ENCODE measurements around the gene SLIT3. TPM values are rescaled to one million over a fixed set of nuclear protein-coding genes. Genes with fewer than 3 reads are reported as not detected.

The SLIT3 gene
- total and polyA plus RNA-seq, 4 donors = 4.6 to 48.5 (median 19.8) TPM

DNA sequence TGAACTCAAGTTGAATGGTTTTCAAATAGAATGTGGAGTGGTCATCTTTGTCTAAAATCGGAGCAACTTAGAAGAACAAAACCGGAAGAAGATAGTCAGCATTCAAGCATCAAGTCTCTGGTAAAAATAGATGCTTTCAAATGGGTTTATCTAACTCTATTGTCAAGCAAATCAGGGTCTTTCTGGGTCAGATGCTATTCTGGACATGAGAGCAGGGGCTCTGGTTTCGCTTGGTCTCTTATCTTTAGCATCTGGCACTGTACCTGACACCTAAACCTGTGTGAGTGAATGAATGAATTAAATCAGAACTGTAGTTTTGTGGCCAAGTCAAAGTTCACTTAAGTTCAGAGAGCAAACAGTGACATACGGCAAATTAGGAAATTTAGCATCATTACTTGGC, 173.5 kb downstream of the SLIT3 start:
- Histone ChIP-seq H3K4me3 (no peak overlapping the region), H3K9me3 (ENCODE audit: control insufficient read depth in 4 of 4, insufficient read depth in 3 of 4, low read length in 3 of 4) (peaks cover 0 to 3% (median 0%) of the 10 kb centered on the region in 4 donors), H3K4me1 (ENCODE audit: control insufficient read depth in 5 of 5, insufficient read depth in 5 of 5, low read length in 5 of 5) (peaks cover 2 to 17% (median 7%) of the 10 kb centered on the region in 5 donors), H3K36me3 (ENCODE audit: control insufficient read depth in 4 of 4, insufficient read depth in 4 of 4, low read length in 4 of 4) (no peaks in the 10 kb centered on the region), H3K9ac (ENCODE audit: insufficient read depth in 1 of 2, low read length in 2 of 2) (no peak overlapping the region), H3K27me3 (ENCODE audit: control insufficient read depth in 3 of 3, insufficient read depth in 3 of 3, low read length in 2 of 3) (no peaks in the 10 kb centered on the region), H3K27ac (ENCODE audit: low read depth in 1 of 2, low read length in 1 of 2) (no peak overlapping the region)
- DNase-seq (no peak), ATAC-seq (ENCODE audit: insufficient read depth, low FRiP score) (no peak)
- 74 to 79% methylated on average over 4 of the region's 4 CpGs for WGBS, 2 donors
- TF ChIP-seq CTCF (IDR thresholded peaks at IDR 0.05; ENCODE audit: control extremely low read depth, extremely low read depth) = no peak

- WGBS, 2 donors = 45 to 91% methylated on average over 3 of the region's 3 CpGs
- no peaks in the 10 kb centered on the region for H3K27me3 ChIP-seq (ENCODE audit: control insufficient read depth in 3 of 3, insufficient read depth in 3 of 3, low read length in 2 of 3)
- H3K9ac ChIP-seq (ENCODE audit: insufficient read depth in 1 of 2, low read length in 2 of 2) = no peak overlapping the region
- peaks cover 0 to 3% (median 0%) of the 10 kb centered on the region in 4 donors for H3K9me3 ChIP-seq (ENCODE audit: control insufficient read depth in 4 of 4, insufficient read depth in 3 of 4, low read length in 3 of 4)
- peaks cover 0 to 17% (median 2%) of the 10 kb centered on the region in 5 donors for H3K4me1 ChIP-seq (ENCODE audit: control insufficient read depth in 5 of 5, insufficient read depth in 5 of 5, low read length in 5 of 5)
- TF ChIP-seq CTCF (IDR thresholded peaks at IDR 0.05; ENCODE audit: control extremely low read depth, extremely low read depth) = no peak
- H3K4me3 ChIP-seq = no peak overlapping the region
- no peak overlapping the region for H3K27ac ChIP-seq (ENCODE audit: low read depth in 1 of 2, low read length in 1 of 2)
- no peak for ATAC-seq (ENCODE audit: insufficient read depth, low FRiP score)
- no peaks in the 10 kb centered on the region for H3K36me3 ChIP-seq (ENCODE audit: control insufficient read depth in 4 of 4, insufficient read depth in 4 of 4, low read length in 4 of 4)
- no peak for DNase-seq
These were observed 174.4 kb downstream of the SLIT3 start for GRCh38 chr5:169126481-169127021.

DNA sequence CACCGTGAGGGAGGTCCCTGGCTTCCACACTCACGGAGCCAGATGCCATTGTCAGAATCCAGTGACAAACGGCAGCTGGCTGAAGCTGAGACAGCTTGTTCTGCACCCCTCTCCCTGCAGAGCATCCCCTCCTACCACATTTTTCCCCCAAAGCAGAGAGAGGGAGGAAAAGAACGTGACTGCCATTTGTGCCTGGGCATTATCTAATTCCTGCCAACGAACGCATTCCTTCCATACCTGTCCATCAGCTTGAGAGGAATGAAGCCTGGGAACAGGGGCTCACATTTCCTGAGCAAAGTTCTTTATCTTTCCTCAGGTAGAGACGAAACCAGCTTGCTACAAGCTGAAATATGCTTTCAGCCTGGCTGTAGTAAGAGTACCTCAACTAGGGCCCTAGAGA, 175.4 kb downstream of the SLIT3 start:
- ATAC-seq (ENCODE audit: insufficient read depth, low FRiP score) = no peak
- no peaks in the 10 kb centered on the region for H3K36me3 ChIP-seq (ENCODE audit: control insufficient read depth in 4 of 4, insufficient read depth in 4 of 4, low read length in 4 of 4)

More for the DNA sequence above, 175.4 kb downstream of the SLIT3 start:
- Histone ChIP-seq H3K9ac (ENCODE audit: insufficient read depth in 1 of 2, low read length in 2 of 2) (no peak overlapping the region), H3K27ac (ENCODE audit: low read depth in 1 of 2, low read length in 1 of 2) (no peak overlapping the region), H3K9me3 (ENCODE audit: control insufficient read depth in 4 of 4, insufficient read depth in 3 of 4, low read length in 3 of 4) (peaks cover 0 to 3% (median 0%) of the 10 kb centered on the region in 4 donors), H3K4me3 (no peak overlapping the region), H3K4me1 (ENCODE audit: control insufficient read depth in 5 of 5, insufficient read depth in 5 of 5, low read length in 5 of 5) (peaks cover 0 to 17% (median 2%) of the 10 kb centered on the region in 5 donors), H3K27me3 (ENCODE audit: control insufficient read depth in 3 of 3, insufficient read depth in 3 of 3, low read length in 2 of 3) (no peaks in the 10 kb centered on the region)
- WGBS, 2 donors = 50 to 73% methylated on average over 7 of the region's 7 CpGs
- peak in 2 of 3 donors; percentile 28 to 60 for DNase-seq
- TF ChIP-seq CTCF (IDR thresholded peaks at IDR 0.05; ENCODE audit: control extremely low read depth, extremely low read depth) = no peak
